MCF 10A (cell line): ENCODE results near the gene MYO15B. TPM values are rescaled to one million over a fixed set of nuclear protein-coding genes. Genes with fewer than 3 reads are reported as not detected.
A peak's percentile ranks its signal among the peaks of the same experiment; 100 is the strongest.

Experiments
- BruUV-seq: library from RNA; stranded (reverse); fragments of 400-500 nt; replicated peaks from 2 replicates; lab custom pipeline; 2021; lab: Mats Ljungman, UMichigan
- CTCF ChIA-PET: fragments of 300-600 bp; sonication (Branson Sonifier 250); formaldehyde crosslinking; extraction: SDS; loops from one replicate; lab custom pipeline; 2021; ENCODE audit warnings: antibody characterized with exemption, inconsistent platforms; lab: Yijun Ruan, JAX
- POLR2A ChIA-PET: fragments of 300-600, 350-650 bp; sonication (Branson Sonifier 250); formaldehyde crosslinking; extraction: SDS; loops from one replicate; lab custom pipeline; 2020; ENCODE audit warnings: antibody characterized with exemption, inconsistent platforms; lab: Yijun Ruan, JAX
- DNase-seq: peaks from one replicate; pipeline ENCODE4 v3.0.0-alpha.2; 2018; ENCODE audit not compliant: unreplicated experiment
- H3K27ac Mint-ChIP-seq: one replicate; pipeline ENCODE4 v1.8.0; 2022; ENCODE audit warnings: mild to moderate bottlenecking, low read depth, mixed read lengths; ENCODE audit not compliant: unreplicated experiment
- H3K27me3 Mint-ChIP-seq: one replicate; pipeline ENCODE4 v1.8.0; 2022; ENCODE audit warnings: mixed read lengths; ENCODE audit not compliant: insufficient read depth, unreplicated experiment
- H3K36me3 Mint-ChIP-seq: one replicate; pipeline ENCODE4 v1.8.0; 2022; ENCODE audit warnings: mild to moderate bottlenecking, moderate library complexity, mixed read lengths; ENCODE audit not compliant: insufficient read depth, unreplicated experiment
- H3K4me1 Mint-ChIP-seq: one replicate; pipeline ENCODE4 v1.8.0; 2022; ENCODE audit warnings: mixed read lengths; ENCODE audit not compliant: insufficient read depth, unreplicated experiment
- H3K4me3 Mint-ChIP-seq: one replicate; pipeline ENCODE4 v1.8.0; 2022; ENCODE audit warnings: mild to moderate bottlenecking, moderate library complexity, mixed read lengths; ENCODE audit not compliant: unreplicated experiment
- H3K9me3 Mint-ChIP-seq: one replicate; pipeline ENCODE4 v1.8.0; 2022; ENCODE audit warnings: mixed read lengths; ENCODE audit not compliant: unreplicated experiment
- intact Hi-C: fragments of 100-400 bp; cut with micrococcal nuclease; formaldehyde crosslinking; loops from 2 replicates; pipeline ENCODE4 v1.14.1; 2022
- total RNA-seq: library from RNA; stranded (reverse); gene quantifications from 2 replicates; pipeline ENCODE4 v1.2.3, GENCODE V29; 2022
- TF ChIP-seq, protein P1 (sequence below): fragments of 200-600 bp; IDR thresholded peaks from one replicate; pipeline ENCODE4 v1.8.0; 2022; ENCODE audit warnings: antibody characterized with exemption, mild to moderate bottlenecking; ENCODE audit not compliant: unreplicated experiment

Gene MYO15B
- total RNA-seq, 1 experiment from 2014 or later = 10.9 TPM

DNA sequence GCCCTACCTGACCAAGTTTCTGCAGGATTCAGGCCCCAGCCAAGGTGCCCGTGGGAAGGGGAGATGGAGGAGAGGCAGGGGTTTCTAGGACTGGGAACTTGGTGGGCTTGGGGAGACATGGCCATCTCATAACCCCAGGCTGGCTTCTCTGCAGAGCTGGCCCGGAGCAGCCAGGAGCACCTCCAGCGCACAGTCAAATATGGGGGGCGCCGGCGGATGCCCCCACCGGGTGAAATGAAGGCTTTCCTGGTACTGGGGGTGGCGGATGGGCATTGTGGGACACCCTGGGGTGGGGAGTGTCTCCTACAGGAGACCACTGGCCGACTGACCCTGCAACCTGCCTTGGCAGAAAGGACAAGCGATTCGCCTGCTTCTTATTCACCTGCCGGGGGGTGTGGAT is 36.4 kb downstream of the MYO15B start:
- POLR2A ChIA-PET = interaction anchor here (0.6 to 2.9 kb wide), 4 partner anchors 9 to 45 kb away, joined by 3 to 15 read pairs (median 4); partner anchors contain the start of gene SMIM5
- intact Hi-C loops = no loop called here
- H3K4me3 Mint-ChIP-seq = no peak overlapping the region
- peaks cover 17% of the 10 kb centered on the region for H3K27me3 Mint-ChIP-seq
- no peaks in the 10 kb centered on the region for H3K36me3 Mint-ChIP-seq
- H3K9me3 Mint-ChIP-seq = no peaks in the 10 kb centered on the region
- CTCF ChIA-PET = interaction anchor here (0.5 to 3.2 kb wide), 3 partner anchors 9 to 67 kb away, joined by 3 to 27 read pairs (median 5); partner anchors contain the start of gene SMIM5
- no TSS peak for BruUV-seq
- TF ChIP-seq, protein P1, sequence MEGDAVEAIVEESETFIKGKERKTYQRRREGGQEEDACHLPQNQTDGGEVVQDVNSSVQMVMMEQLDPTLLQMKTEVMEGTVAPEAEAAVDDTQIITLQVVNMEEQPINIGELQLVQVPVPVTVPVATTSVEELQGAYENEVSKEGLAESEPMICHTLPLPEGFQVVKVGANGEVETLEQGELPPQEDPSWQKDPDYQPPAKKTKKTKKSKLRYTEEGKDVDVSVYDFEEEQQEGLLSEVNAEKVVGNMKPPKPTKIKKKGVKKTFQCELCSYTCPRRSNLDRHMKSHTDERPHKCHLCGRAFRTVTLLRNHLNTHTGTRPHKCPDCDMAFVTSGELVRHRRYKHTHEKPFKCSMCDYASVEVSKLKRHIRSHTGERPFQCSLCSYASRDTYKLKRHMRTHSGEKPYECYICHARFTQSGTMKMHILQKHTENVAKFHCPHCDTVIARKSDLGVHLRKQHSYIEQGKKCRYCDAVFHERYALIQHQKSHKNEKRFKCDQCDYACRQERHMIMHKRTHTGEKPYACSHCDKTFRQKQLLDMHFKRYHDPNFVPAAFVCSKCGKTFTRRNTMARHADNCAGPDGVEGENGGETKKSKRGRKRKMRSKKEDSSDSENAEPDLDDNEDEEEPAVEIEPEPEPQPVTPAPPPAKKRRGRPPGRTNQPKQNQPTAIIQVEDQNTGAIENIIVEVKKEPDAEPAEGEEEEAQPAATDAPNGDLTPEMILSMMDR = no peak
- no peak for DNase-seq
- no peaks in the 10 kb centered on the region for H3K4me1 Mint-ChIP-seq
- no peak overlapping the region for H3K27ac Mint-ChIP-seq

DNA sequence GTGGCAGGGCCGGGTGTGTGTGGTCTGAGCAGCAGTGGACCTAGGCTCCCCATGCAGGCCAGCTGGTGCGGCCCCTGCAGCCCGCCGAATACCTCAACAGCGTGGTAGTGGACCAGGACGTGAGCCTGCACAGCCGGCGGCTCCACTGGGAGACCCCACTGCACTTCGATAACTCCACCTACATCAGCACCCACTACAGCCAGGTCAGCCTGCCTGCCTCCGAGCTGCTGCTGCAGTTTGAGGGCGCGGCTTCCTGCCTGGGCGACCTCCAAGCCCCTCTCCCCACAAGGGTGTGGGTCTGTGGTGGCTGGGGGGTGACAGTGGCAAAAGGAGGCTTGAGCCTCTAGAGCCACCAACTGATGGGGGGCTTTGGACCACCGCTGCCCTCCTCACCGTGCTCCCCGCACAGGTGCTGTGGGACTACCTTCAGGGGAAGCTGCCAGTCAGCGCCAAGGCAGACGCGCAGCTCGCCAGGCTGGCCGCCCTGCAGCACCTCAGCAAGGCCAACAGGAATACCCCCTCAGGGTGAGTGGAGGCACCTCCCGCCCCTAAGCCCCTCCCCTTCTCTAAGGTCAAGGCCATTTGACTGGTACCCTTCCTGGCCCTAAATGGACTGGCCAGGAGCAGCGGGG is 37.2 kb downstream of the MYO15B start:
- ChIA-PET POLR2A (interaction anchor here (1.2 to 2.9 kb wide), 4 partner anchors 8 to 30 kb away, joined by 3 to 15 read pairs (median 4); partner anchors contain the start of gene SMIM5), CTCF (interaction anchor here (0.5 to 3.2 kb wide), 6 partner anchors 9 to 149 kb away, joined by 3 to 27 read pairs (median 4); partner anchors contain the start of gene SMIM5)
- H3K4me3 Mint-ChIP-seq = no peak overlapping the region
- DNase-seq = no peak
- TF ChIP-seq, protein P1 = no peak
- no TSS peak for BruUV-seq
- H3K27ac Mint-ChIP-seq = no peak overlapping the region
- no peaks in the 10 kb centered on the region for H3K9me3 Mint-ChIP-seq
- H3K27me3 Mint-ChIP-seq = peaks cover 17% of the 10 kb centered on the region
- intact Hi-C loops = no loop called here
- H3K36me3 Mint-ChIP-seq = no peaks in the 10 kb centered on the region
- H3K4me1 Mint-ChIP-seq = no peaks in the 10 kb centered on the region

DNA sequence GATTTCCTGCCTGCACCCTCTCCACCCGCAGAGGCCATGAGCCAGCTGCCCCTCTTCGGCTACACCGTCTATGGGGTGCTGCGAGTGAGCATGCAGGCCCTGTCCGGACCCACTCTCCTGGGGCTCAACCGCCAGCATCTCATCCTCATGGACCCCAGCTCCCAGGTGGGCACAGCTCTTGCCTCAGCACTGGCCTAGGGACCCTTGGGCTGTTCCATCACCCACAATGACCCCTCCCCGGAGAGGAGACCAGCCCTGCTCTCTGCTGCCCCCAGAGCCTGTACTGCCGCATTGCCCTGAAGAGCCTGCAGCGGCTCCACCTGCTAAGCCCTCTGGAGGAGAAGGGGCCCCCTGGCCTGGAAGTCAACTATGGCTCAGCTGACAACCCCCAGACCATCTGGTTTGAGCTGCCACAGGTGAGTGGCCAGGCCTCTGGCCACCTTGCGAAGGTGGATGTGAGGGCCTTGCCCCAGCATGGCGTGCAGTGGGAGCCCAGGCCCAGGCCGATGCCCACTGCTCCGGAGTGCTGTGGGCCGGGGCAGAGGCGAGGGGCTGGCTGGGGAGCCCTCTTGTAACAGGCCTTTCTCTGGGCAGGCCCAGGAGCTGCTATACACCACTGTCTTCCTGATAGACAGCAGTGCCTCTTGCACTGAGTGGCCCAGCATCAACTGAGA is 38.4 kb downstream of the MYO15B start:
- TF ChIP-seq, protein P1 = peak; percentile 52
- POLR2A ChIA-PET = interaction anchor here (1.2 kb wide), 1 partner anchor 9 kb away, joined by 5 read pairs; no protein-coding TSS in a partner anchor
- peaks cover 17% of the 10 kb centered on the region for H3K27me3 Mint-ChIP-seq
- peaks cover 8% of the 10 kb centered on the region for H3K36me3 Mint-ChIP-seq
- CTCF ChIA-PET = interaction anchor here (0.9 to 3.2 kb wide), 6 partner anchors 7 to 162 kb away, joined by 3 to 27 read pairs (median 4); partner anchors contain the start of gene SMIM5
- BruUV-seq = no TSS peak
- H3K4me3 Mint-ChIP-seq = no peak overlapping the region
- H3K4me1 Mint-ChIP-seq = no peaks in the 10 kb centered on the region
- H3K27ac Mint-ChIP-seq = no peak overlapping the region
- peak; percentile 24 for DNase-seq
- H3K9me3 Mint-ChIP-seq = no peaks in the 10 kb centered on the region
- intact Hi-C loops = no loop called here

DNA sequence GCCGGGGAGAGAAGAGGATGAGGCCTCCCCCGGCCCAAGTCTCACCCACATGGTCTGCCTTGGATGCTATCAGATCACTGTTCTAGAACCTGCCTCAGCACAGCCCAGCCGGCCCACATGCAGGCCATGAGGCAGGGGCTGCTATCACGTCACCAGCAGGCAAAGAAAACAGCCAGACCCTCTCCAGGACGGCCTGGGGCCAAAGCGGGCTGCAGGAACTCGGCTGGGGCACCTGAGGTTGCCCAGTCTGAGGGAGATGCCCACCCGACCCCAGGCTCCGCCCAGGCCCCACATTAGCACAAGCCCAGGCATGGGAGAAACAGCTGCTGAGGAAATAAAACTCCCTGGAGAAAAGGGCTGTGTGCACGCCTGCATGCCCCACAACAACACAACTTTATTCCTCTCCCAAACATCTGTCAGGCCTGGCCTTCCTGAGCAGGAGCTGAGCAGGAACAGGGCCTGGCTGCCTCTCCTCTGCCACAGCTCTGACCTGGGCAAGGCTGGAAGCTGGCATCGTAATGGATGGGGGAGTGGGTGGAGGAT is 39.0 kb downstream of the MYO15B start:
- Mint-ChIP-seq H3K4me3 (no peak overlapping the region), H3K4me1 (no peaks in the 10 kb centered on the region), H3K9me3 (no peaks in the 10 kb centered on the region), H3K27ac (no peak overlapping the region), H3K36me3 (peaks cover 13% of the 10 kb centered on the region), H3K27me3 (peaks cover 17% of the 10 kb centered on the region)
- CTCF ChIA-PET = interaction anchor here (0.5 to 1.5 kb wide), 7 partner anchors 10 to 161 kb away, joined by 3 to 5 read pairs (median 4); no protein-coding TSS in a partner anchor
- TF ChIP-seq, protein P1 = no peak
- BruUV-seq = no TSS peak
- intact Hi-C loops = no loop called here
- POLR2A ChIA-PET = interaction anchor here (1.2 kb wide), 1 partner anchor 9 kb away, joined by 5 read pairs; no protein-coding TSS in a partner anchor
- no peak for DNase-seq
